ENCODE measurements around the gene SNTB2. TPM values are rescaled to one million over a fixed set of nuclear protein-coding genes. Genes with fewer than 3 reads are reported as not detected.

The SNTB2 gene
- total RNA-seq, 1 experiment from 2014 or later, result 20.2 TPM

GRCh38 chr16:69190046-69190588, 3.2 kb downstream of the SNTB2 start:
- no peak overlapping the region for H3K9ac ChIP-seq (ENCODE audit: extremely low read depth, insufficient read length, low read length)
- H3K4me1 ChIP-seq (ENCODE audit: insufficient read depth, low read length), result no peaks in the 10 kb centered on the region; the same call in 1 of the 2 replicates
- Mint-ChIP-seq H3K4me1 (peaks cover 18 to 25% of the 10 kb centered on the region in 2 experiments), H3K4me3 (no peak overlapping the region), H3K9me3 (no peaks in the 10 kb centered on the region), H3K36me3 (ENCODE audit: insufficient read depth in 1 of 3, low read depth in 3 of 3) (peaks cover 2 to 6% (median 5%) of the 10 kb centered on the region in 3 experiments; a peak in 6 of 7 replicates), H3K27me3 (ENCODE audit: low read depth) (no peaks in the 10 kb centered on the region), H3K27ac (peak overlapping the region in 1 of 3 experiments; percentile 66; a peak in 1 of 7 replicates)
- no peak overlapping the region for H2BK120ac ChIP-seq (ENCODE audit: low read depth, low read length, poor library complexity, severe bottlenecking)
- no peak overlapping the region for H3K27ac ChIP-seq (ENCODE audit: insufficient read length, low read depth, low read length)
- no peak overlapping the region for H2BK15ac ChIP-seq (ENCODE audit: low read depth, low read length)
- H2BK20ac ChIP-seq (ENCODE audit: low read depth, low read length, poor library complexity, severe bottlenecking), result no peak overlapping the region
- H4K91ac ChIP-seq (ENCODE audit: insufficient read length, low read depth, low read length), result no peak overlapping the region
- H2AK5ac ChIP-seq (ENCODE audit: insufficient read length, low read length), result no peak overlapping the region
- WGBS (ENCODE audit: extremely low coverage, insufficient read length, low lambda C conversion rate), result no CpG with 5 or more reads among the region's 2 CpGs
- TF ChIP-seq, protein P1, sequence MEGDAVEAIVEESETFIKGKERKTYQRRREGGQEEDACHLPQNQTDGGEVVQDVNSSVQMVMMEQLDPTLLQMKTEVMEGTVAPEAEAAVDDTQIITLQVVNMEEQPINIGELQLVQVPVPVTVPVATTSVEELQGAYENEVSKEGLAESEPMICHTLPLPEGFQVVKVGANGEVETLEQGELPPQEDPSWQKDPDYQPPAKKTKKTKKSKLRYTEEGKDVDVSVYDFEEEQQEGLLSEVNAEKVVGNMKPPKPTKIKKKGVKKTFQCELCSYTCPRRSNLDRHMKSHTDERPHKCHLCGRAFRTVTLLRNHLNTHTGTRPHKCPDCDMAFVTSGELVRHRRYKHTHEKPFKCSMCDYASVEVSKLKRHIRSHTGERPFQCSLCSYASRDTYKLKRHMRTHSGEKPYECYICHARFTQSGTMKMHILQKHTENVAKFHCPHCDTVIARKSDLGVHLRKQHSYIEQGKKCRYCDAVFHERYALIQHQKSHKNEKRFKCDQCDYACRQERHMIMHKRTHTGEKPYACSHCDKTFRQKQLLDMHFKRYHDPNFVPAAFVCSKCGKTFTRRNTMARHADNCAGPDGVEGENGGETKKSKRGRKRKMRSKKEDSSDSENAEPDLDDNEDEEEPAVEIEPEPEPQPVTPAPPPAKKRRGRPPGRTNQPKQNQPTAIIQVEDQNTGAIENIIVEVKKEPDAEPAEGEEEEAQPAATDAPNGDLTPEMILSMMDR (conservative IDR thresholded peaks at IDR 0.05), result no peak
- peaks cover 2% of the 10 kb centered on the region; the same call in 1 of the 2 replicates for H3K79me2 ChIP-seq (ENCODE audit: insufficient read depth, low read length)
- H3K27me3 ChIP-seq (ENCODE audit: insufficient read depth, low read length), result no peaks in the 10 kb centered on the region
- no peak overlapping the region for H3K4me2 ChIP-seq (ENCODE audit: insufficient read depth, insufficient read length, low read length)
- no peak overlapping the region for H4K8ac ChIP-seq (replicated peaks; ENCODE audit: insufficient read length, low read depth, low read length)
- H4K20me1 ChIP-seq (ENCODE audit: control insufficient read depth, insufficient read depth, insufficient read length), result no peaks in the 10 kb centered on the region
- no peak overlapping the region for H3K23ac ChIP-seq (ENCODE audit: insufficient read length, low read depth, low read length)
- H3K14ac ChIP-seq (ENCODE audit: insufficient read depth, low read length), result no peak overlapping the region
- no peak overlapping the region for H3T11ph ChIP-seq (ENCODE audit: low read length)
- H2AFZ ChIP-seq (ENCODE audit: low read length), result no peak overlapping the region
- H3K9me3 ChIP-seq (ENCODE audit: control insufficient read depth, low read depth, low read length), result no peaks in the 10 kb centered on the region
- no peak overlapping the region for H3K56ac ChIP-seq (ENCODE audit: insufficient read length, low read depth, low read length)
- DNase-seq, result no peak
- H4K5ac ChIP-seq (ENCODE audit: insufficient read length, low read depth, low read length), result no peak overlapping the region
- H3K23me2 ChIP-seq (ENCODE audit: insufficient read length, low read depth, low read length, poor library complexity, severe bottlenecking), result peaks cover 12% of the 10 kb centered on the region
- H3K79me1 ChIP-seq (ENCODE audit: insufficient read depth, low read depth, low read length, poor library complexity, severe bottlenecking), result peaks cover 3% of the 10 kb centered on the region
- no peak overlapping the region for H3K18ac ChIP-seq (ENCODE audit: insufficient read length, low read depth, low read length)
- H3K4ac ChIP-seq (ENCODE audit: low read depth, low read length), result no peak overlapping the region
- no peak overlapping the region for H2BK5ac ChIP-seq (ENCODE audit: insufficient read length, low read length)
- H2BK12ac ChIP-seq (ENCODE audit: insufficient read length, low read depth, low read length), result no peak overlapping the region
